Hepatocyte (in vitro differentiated cells): Measurements from ENCODE around the gene SOBP.

Experiments
- CTCF ChIP-seq: fragments of 200-600 bp; sonication (generic); IDR thresholded peaks from 2 replicates; pipeline ENCODE4 v1.5.1; 2016; ENCODE audit warnings: antibody characterized with exemption, mild to moderate bottlenecking; ENCODE audit not compliant: poor library complexity
- EZH2 ChIP-seq: fragments of 200-600 bp; sonication (generic); IDR thresholded peaks from 2 replicates; pipeline ENCODE4 v1.6.1; 2016; ENCODE audit warnings: antibody characterized with exemption, mild to moderate bottlenecking, borderline replicate concordance

- TF ChIP-seq CTCF, result no peak
- no peak for TF ChIP-seq EZH2
Measured at GRCh38 chr6:107440936-107441335, 49.0 kb upstream of the SOBP start.
